8988T (cell line): ENCODE measurements around the gene LIF.
A peak's percentile ranks its signal among the peaks of the same experiment; 100 is the strongest.

Experiments
- DNase-seq: peaks from one replicate; pipeline ENCODE4 v3.0.0; 2011

LIF gene

DNA sequence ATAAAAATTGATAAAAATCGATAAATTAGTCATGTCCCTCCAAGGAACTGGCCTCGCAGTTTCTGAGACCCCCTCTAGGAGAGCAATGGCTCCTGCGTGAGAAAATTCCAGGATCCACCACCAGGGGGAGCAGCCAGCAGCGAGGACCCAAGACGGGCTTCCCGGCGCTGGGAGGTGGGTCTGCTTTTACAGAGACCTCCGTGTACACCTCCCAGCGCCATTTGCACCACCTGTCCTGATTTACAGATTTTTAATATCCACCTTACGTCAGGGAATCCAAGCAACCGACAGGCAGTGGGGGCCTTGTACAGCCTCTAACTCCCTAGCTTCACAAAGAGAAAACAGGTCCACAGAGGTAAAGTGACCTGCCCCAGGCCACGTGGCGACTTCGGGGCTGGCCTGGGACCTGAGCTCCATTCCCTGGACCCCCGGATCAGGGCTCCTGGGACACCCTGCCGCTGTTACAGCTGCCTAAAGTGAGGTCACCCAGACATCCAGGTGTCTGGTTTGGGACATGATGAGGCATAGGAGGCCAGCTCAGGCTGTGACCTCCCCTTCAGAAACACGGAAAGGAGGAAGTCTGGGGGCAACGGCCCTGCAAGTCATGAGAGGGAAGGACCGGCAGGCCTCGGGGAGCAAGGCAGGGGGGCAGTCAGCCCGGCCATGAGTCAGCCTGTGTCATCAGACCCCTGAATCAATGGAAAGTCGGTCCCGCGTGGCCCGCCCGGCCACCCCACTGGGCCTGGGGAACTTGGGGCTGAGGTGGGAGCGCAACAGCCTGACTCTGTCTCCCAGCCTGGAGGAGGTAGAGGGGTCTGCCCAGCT is 16.6 kb upstream of the LIF start:
- no peak for DNase-seq

- DNase-seq = no peak
Measured at GRCh38 chr22:30262112-30262511, 15.6 kb upstream of the LIF start.

DNA sequence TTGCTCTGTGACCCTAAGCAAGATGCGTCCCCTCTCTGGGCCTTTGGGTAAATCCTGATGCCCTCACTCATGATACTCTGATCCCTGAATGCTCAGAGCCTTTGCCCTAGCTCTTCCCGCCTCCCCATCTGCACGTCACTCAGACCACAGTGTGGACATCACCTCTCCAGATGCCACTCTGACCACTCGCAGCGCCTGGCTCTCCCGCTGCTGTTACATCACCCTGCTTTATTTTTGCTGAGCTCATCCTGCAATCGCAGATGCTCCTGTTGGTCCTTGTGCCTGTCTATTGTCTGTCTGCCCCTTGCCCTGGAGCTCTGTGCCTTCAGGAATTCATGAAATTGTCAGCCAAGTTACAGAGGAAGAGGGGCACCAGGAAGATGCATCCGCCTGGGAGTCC is 14.6 kb upstream of the LIF start:
- DNase-seq = no peak

GRCh38 chr22:30260682-30261081 is 14.1 kb upstream of the LIF start:
- DNase-seq = no peak

GRCh38 chr22:30260276-30260675 is 13.7 kb upstream of the LIF start:
- no peak for DNase-seq

DNA sequence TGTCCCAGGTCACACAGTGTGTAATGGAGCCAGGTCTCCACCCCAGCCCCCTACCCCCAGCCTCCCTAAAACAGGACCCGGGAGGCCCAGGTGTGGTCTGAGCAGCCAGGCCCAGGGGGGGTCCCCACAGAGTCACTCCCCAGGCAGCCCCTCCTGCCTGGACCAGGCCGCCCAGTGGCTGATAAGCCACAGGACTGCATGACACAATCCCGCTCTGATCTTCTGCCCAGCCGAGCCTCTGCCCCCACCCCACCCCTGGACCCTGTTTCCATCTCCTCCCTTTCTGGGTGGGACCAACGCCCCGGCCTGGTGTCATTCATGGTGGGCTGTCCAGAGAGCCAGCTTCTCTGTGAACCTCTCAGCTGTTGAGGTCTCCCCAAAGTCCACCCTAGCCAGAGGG is 7.8 kb upstream of the LIF start:
- no peak for DNase-seq

DNA sequence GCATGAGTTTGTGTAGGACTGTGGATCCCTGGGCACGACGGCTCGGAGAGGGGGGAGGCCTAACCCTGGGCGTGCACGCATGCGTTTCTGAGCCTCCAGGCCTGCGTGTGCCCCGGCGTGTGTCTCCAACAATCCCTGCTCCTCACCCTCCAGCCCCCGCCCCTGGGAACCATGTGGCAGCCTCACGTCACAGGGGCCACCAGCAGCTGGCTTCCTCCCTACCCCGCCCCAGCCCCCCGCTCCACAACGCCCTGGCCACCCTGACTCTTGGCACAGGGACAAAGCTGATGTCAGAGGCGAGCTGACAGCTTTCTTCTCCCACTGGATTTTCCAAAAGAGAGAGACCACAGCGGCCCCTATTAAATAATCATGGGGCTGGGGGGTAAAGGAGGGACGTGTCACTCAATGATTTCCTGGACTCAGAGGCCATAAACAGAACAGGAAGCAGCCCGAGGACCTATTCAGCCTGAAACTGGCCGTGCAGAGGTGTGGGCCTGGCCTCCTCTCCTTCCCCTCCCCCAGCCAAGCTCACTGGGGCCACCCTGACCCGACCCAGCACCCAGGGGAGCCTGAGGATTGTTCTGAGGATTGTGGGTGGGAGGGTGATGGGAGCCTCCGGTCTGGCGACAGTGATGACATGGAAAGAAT is 6.8 kb upstream of the LIF start:
- no peak for DNase-seq

- no peak for DNase-seq
Measured at GRCh38 chr22:30252411-30253204, 6.0 kb upstream of the LIF start.

GRCh38 chr22:30251711-30252110 is 5.2 kb upstream of the LIF start:
- no peak for DNase-seq

DNA sequence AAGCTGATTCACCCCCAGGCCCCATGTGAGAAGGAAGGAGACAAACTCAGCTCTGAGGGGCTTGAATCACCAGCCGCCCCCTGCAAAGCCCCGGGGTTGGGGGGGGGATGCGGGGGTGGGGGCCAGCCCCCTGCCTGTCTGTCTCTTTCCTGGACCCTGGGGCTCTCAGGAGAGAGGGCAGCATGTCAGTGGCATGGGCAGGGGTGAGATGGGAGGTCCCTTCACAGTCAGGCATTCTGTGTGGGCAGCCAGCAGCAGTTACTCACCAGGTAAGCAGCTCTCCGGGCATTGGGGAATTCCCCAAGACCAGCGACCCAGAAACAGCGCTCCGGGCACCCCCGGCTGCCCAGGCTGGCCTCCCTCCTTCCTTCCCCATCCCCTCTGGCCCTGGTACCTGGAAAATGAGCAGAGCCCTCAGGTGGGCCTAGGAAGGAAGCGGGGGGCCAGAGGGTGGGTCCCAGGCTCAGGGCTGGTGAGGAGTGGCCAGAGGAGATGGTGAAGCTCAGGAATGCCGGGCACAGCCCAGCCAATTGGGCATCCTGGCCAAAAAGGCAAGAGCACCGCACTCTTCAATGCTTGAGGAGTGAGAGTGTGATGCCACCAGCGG is 4.2 kb upstream of the LIF start:
- DNase-seq = peak; percentile 94

- DNase-seq = no peak
Measured at GRCh38 chr22:30250039-30250565, 3.5 kb upstream of the LIF start.

DNA sequence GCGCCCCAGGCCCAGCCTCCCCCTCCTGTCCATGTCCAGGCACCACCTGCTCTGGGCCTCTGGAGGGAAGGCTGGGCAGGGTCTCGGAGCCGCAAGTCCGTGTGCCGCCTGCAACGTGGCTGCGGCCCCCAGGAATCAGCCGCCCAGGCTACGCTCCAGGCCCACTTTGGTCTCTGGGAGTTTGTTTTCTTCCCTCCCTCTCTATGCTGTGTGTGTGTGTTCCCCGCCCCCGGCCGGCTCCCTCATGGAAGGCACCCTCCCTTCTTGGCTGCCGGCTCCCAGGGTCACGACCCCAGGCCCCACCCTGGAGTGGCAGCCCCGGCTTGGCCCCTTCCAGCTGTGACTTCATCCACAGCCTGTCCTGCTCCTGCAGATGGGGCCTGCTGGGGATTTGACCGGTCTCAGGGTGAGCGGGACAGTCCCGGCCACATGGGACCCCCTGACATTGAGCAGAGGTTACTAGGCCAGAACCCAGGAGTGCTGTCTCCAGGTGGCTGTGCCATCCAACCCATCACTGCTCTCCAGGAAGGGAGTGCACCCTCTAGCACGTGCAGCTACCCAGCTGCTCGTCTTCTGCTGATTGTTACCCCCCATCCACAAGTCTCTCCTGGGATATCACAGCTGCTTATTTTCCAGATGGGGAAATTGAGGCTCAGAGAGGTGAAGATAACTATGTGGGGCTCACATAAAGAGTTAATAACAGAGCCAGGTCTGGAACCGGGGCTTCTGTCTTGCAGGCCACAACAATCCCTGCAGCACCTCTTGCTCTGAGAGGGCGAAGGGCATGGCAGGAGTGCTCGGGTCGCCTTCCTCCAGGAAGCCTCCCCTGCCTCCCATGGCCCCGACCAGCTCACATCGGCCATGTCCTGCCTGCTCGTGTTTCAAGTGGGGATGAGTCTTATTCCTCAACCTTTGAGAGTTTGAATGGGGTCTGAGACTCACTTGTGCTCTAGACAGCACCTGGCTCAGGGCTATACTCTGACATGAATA is 2.8 kb upstream of the LIF start:
- DNase-seq = no peak

DNA sequence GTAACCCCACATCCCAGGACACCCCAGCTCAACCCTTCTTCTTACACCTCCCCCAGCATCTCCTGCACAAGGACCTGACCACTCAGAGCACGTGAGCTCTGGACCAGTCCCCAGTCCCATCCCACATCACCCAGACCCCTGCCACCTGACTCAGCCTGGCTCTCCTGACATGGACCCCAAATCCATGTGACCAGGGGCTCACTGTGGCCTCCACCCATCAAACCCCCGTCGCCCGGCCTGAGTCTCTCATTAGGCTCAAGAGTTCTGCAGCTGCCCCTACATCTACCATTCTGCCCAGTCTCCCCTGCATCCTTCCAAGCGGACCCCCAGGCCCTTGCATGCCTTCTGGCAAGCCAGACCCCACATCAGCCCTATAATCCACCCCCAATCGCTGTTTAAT is 1.9 kb upstream of the LIF start:
- DNase-seq = no peak

- no peak for DNase-seq
Measured at GRCh38 chr22:30247974-30248373, 1.4 kb upstream of the LIF start.

DNA sequence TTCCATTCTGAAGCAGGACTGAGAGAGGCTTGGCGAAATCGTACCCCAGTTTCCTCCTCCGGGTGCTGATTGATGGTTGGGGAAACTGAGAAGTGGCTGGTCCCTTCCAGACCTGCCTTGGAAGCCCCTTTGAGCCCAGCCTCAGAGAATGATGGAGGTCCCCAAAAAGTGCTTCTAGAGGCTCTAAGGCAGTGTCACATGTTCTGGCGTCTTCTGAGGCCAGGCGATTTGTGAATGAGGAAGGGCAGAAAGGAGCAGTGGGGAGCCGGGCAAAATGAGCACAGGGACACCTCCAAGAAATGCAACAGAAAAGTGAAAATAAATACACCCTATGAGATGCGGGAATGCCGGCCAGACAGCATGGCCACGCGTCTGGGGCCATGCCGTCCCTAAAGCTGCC is 1.0 kb upstream of the LIF start:
- no peak for DNase-seq

DNA sequence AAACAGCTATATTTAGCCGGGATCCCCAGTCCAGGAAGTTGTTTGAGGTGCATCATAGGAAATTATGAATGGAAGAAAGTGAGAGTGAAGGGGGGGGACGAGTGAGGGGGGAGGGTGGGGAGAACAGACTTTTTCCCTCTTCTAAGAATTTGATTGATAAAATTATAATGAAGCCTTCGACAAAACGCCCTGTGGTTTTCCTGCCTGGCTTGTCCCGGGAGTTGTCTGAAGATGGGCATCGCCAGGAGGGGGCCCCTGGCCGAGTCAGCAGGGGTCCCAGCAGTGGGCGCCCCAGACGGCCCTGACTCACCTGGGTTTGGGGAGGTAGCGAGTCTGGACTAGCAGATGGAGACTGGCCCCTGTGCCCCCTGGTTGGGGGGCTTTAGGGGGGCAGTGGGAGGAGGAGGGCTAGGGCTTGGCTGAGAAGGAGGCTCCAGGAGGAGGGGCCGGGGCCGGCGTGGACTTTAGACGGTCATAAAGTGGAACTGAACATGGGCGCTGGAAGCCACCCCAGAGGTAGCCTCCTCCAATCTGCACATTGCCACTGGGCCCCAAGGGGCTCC is 336 bp upstream of the LIF start:
- DNase-seq = no peak

GRCh38 chr22:30245181-30245984 is 1.2 kb downstream of the LIF start:
- no peak for DNase-seq

GRCh38 chr22:30244641-30245040 is 1.9 kb downstream of the LIF start:
- no peak for DNase-seq

GRCh38 chr22:30244066-30244465 is 2.5 kb downstream of the LIF start:
- DNase-seq = no peak

DNA sequence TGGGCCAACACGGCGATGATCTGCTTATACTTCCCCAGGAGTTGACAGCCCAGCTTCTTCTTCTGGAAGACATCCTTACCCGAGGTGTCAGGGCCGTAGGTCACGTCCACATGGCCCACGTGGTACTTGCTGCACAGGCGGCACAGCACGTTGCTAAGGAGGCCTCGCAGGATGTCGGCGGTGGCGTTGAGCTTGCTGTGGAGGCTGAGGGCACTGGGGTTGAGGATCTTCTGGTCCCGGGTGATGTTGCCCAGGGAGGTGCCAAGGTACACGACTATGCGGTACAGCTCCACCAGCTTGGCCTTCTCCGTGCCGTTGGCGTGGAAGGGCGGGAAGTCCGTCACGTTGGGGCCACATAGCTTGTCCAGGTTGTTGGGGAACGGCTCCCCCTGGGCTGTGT is 2.9 kb downstream of the LIF start:
- no peak for DNase-seq
